Activated gamma-delta T cell treated with anti-CD3 and anti-CD28 coated beads, Interleukin-2, amount 50 U/mL, for 16 hours (primary cell): Measurements from ENCODE around the gene SLC7A6OS.
"Not testable (repeated sequence)": the region's sequence is repeated elsewhere in the genome, so short reads cannot be mapped to it uniquely, and the experiment has no call there.

Experiments used
- DNase-seq: peaks from one replicate; pipeline ENCODE4 v3.0.0-alpha.2; 2020; ENCODE audit warnings: low read depth

Gene SLC7A6OS

GRCh38 chr16:68298907-68299561 lies 11.7 kb downstream of the SLC7A6OS start:
- DNase-seq = no peak

GRCh38 chr16:68298312-68298711 lies 12.4 kb downstream of the SLC7A6OS start:
- DNase-seq = no peak

- no peak for DNase-seq
These were observed 12.8 kb downstream of the SLC7A6OS start for GRCh38 chr16:68297908-68298307.

- DNase-seq = no peak
These were observed 14.1 kb downstream of the SLC7A6OS start for GRCh38 chr16:68296693-68297092.

GRCh38 chr16:68296291-68296690 lies 14.5 kb downstream of the SLC7A6OS start:
- DNase-seq = no peak

- no peak for DNase-seq
These were observed 18.3 kb downstream of the SLC7A6OS start for GRCh38 chr16:68292425-68292824.

- no peak for DNase-seq
These were observed 19.5 kb downstream of the SLC7A6OS start for GRCh38 chr16:68291227-68291626.

GRCh38 chr16:68290450-68290849 lies 20.3 kb downstream of the SLC7A6OS start:
- DNase-seq = no peak

- DNase-seq = peak; percentile 17
These were observed 21.0 kb downstream of the SLC7A6OS start for GRCh38 chr16:68289621-68290329.

- no peak for DNase-seq
These were observed 21.5 kb downstream of the SLC7A6OS start for GRCh38 chr16:68289202-68289601.

GRCh38 chr16:68288796-68289195 lies 21.9 kb downstream of the SLC7A6OS start:
- DNase-seq = not testable (repeated sequence)

GRCh38 chr16:68288252-68288650 lies 22.5 kb downstream of the SLC7A6OS start:
- DNase-seq = no peak

GRCh38 chr16:68287276-68288251 lies 23.2 kb downstream of the SLC7A6OS start:
- DNase-seq = no peak

GRCh38 chr16:68286153-68287074 lies 24.3 kb downstream of the SLC7A6OS start:
- no peak for DNase-seq

- DNase-seq = no peak
These were observed 25.1 kb downstream of the SLC7A6OS start for GRCh38 chr16:68285683-68286082.

- no peak for DNase-seq
These were observed 25.9 kb downstream of the SLC7A6OS start for GRCh38 chr16:68284847-68285246.

- DNase-seq = no peak
These were observed 26.7 kb downstream of the SLC7A6OS start for GRCh38 chr16:68283801-68284598.

GRCh38 chr16:68283346-68283745 lies 27.4 kb downstream of the SLC7A6OS start:
- no peak for DNase-seq

GRCh38 chr16:68282064-68282452 lies 28.7 kb downstream of the SLC7A6OS start:
- DNase-seq = no peak

GRCh38 chr16:68281368-68282063 lies 29.2 kb downstream of the SLC7A6OS start:
- DNase-seq = no peak
